Heart left ventricle (tissue), 13 donors: ENCODE results near the gene LEFTY1.

Experiments used
- CTCF ChIP-seq, 12 donors: fragments of 200-600 bp; sonication (generic) in 4 of 12; IDR thresholded peaks; one replicate each; pipeline versions ENCODE4 v1.5.0 to v1.8.0; 2018 to 2022; ENCODE audit warnings: antibody characterized with exemption in 12 of 12, mild to moderate bottlenecking in 5 of 12
- POLR2A ChIP-seq, 2 donors: fragments of 450-650 bp; IDR thresholded peaks; one replicate each; pipeline ENCODE4 v1.6.1; 2017; ENCODE audit warnings: antibody characterized with exemption in 2 of 2, mild to moderate bottlenecking in 2 of 2, moderate library complexity in 2 of 2
- donor health status: ischemic (EF 13 %, LVEDD 7.1; RV severe dilation, severe dysfunction).
- donor health status: DM: no; HTN: yes; CAD: no.
- donor health status: DM: no; HTN: no; CAD: no.
- donor health status: ischemic (EF 25% LVEDD 6.9; RV normal size, moderate dysfunction).
- donor health status: ischemic (EF 25% LVEDD 5.7; RV mildly dilated, moderate dysfunction).
- donor health status: ischemic (EF 35%, LVEDD 5.7; RV mildly dilated, moderate dysfunction).
- donor health status: nonischemic (EF 11% LVEDD 7.7; RV severe dilation, severe dysfunction).
- donor health status: DM: yes; HTN: yes; CAD: no.
- donor health status: PGD.
- donor health status: ischemic (EF 29% LVEDD 5.4; RV normal size, mild dysfunction).
- donor health status: nonischemic (EF 23%, LVEDD 6.1; RV moderate dilation, normal function).

- TF ChIP-seq POLR2A (IDR thresholded peaks at IDR 0.05) (no peak), CTCF (IDR thresholded peaks at IDR 0.05) (no peak)
Observed at GRCh38 chr1:225896937-225897549, 8.1 kb upstream of the LEFTY1 start.
